NCI-H1694 treated with DMSO at 0.1 percent for 48 hours (cell line): ENCODE data around the gene LHX6.

Experiments used
- DNase-seq: peaks from one replicate; lab custom pipeline; 2025; lab: John Stamatoyannopoulos, UW

The LHX6 gene

DNA sequence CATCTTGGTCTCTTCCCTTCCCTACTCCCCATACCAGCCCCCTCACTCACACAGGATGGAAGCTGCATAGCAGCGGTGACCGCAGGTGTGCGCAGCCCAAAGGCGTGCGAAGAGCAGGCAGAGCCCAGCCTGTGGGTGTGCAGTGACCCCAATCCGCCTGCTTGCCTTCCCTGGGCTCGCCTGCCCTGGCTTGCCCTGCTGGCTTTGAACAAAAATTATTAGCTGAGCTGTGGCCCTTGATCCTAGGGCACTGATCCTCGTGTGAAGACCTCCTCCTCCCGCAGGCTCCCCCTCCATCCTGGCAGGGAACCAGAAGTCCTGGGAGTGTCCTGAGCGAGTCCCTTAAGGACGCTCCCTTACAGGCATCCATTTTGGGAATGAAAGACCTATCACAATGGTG, 37.2 kb downstream of the LHX6 start:
- no peak for DNase-seq

DNA sequence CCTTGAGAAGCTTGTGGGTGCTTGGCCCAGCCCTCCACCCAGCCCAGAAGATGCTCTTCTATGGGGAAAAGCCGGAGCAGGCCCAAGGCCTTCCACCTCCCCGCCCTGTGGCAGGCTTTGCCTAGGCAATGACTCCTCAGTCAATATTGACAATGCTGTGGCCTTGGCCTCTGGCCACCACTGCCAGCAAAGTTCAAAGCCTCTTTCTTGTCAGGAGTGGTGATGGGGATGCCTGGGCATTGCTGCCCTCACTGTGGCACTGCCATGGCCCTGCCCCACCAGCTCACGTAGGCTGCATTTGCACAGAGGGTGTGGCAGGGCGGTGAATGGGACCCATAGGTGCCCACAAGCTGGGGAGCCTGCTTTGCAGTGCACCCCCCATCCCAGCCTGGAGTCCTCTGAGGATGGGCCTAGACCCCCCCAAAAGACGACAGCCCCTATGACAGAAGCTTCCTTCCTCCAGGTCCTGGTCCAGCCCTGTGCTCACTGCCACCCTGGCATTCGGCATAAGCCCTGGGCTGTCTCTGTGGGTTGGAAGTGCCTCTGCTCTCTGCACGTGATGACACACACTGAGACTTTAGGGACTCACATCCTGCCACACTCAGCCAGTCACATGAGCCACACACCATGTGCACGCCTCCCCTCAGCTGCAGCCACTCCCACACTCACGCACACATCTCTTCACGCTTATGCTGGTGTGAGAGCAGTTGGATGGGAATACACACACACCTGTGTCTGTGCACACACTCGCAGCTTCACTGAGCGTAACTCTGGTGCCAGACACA, 38.0 kb downstream of the LHX6 start:
- no peak for DNase-seq

DNA sequence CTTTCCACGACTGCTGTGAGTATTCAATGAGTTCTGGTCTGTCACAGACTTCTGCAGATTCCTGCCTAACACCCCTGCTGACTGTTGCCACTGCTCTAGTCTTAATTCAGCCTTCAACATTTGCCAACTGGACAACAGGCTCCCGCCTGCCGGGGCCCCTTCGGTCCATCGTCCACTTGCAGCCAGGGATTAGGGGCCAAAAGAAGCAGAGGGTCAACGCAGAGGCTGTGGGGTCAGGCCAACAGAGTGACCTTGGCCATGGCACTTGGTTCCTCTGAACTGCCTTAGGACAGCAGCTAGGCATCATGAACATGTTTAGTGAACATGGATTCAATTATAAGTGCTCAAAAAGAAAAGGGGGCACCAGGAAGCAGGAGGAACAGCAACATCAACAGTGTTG, 40.4 kb downstream of the LHX6 start:
- no peak for DNase-seq

DNA sequence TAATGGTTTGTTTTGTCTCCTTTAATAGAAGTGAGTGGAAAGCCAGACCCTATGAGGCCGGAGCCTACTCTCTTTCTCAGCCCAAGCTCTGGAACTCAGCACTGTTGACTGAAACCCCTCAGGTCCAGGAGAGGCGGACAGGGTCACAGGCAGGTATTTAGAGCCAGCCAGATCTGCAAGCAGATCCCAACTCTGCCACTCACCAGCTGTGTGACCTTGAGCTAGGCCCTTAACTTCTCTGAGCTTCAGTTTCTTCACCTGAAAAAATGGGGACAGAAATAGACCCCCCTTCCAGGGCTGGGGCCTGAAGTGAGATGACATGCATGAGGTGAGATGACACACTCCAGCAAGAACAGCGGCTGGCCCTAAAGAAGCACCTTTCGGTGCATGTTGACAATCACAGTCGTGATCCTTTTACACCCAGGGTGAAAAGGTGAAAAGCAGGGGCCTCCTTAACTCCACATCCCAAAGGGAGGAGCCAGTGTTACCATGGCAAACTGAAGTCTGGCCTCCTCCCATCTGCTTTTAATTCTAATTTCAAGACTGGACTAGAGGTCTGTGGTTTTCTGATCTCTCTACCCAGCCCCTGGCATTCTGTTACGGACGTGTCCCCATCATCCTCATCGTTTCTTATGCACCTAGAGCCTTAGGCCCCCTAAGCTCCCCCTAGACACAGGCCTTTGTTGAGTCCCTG, 41.8 kb downstream of the LHX6 start:
- DNase-seq = no peak

DNA sequence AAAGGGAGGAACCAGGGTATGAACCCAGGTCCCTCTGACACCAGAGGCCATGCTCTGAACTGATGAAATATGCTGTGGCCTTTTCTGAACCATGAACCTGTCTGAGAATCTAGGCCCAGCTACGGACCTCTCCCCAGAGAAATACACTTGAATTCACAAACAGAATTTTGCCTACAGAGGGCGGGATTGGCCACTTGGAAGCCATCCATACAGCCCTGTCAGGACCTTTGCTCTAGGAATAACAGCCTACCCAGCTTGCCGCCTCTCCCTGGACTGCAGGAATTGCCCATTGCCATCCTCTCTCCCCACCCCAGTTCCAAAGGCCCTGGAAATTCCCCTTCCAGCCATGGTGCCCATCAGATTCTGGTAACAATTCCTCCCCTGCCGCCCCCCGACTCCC, 42.5 kb downstream of the LHX6 start:
- DNase-seq = no peak

DNA sequence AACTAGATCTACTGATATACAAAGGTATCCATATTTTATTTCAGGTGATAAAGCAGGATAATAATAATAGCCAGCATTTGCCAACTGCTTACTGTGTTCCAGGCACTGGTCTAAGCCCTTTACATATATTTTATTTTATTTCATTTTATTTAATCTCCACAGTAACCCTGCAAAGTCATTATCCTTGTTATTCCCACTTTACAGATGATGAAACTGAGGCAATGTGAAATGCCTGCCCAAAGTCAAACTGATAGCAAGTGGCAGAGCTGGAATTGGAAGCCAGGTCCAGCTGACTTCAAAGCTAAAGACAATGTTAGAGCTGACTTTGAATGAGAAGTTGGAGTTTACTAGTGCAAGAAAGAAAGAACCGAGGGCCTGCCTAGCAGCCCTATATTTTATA, 44.2 kb downstream of the LHX6 start:
- DNase-seq = no peak

DNA sequence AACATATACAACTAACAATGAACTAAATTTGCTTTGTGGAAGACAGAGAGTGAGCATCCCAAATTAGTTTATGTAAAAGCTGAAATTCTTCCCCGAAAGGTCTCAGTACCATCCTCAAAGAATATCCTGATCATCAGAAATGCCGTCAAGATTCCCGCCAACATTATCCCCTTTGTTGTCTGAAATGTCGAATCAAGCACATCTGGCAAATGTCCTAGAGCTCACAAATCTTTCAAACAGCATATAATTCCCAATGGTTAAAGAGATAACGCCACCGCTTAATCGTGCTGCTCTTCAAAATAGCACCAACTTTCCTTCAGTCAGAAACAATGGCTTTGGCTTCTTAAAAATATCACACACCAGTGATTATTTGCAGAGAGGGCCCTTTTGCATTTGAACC, 45.3 kb downstream of the LHX6 start:
- no peak for DNase-seq

DNA sequence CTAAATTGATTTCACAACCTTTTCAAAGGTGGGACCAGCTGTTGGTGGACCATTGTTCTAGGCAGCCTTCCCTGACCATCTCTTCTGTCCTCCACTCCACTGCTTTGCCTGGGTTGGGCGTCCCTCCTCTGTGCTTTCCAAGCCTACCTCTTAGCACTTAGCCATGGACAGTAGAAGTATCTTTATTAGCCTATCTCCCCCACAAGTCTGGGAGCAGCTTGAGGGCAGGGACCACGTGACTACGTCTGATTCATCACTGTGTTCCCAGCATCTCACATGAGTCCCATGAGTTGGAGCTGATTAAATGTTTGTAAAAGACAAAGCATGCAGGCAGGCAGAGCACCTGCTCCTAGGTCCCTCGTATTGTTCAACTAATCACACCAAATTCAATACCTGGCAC, 48.1 kb downstream of the LHX6 start:
- no peak for DNase-seq

DNA sequence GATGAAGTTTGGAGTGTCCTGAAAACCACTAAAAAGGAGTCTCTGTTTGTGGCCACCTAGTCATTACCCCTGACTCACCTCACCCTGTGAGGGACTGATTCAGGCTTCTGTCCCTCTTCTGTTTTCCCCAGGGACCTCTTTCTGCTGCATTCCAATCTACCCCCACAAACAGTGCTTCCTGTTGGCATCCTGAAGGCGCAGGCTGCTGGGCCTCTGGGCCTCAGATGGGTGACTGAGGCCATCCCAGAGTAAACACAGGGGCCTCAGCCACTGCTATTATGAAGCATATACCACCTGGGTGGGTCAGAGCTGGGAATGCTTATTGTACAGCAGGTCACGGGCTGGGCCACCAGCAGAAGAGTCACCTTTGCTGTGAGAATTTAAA, 49.1 kb downstream of the LHX6 start:
- DNase-seq = no peak

DNA sequence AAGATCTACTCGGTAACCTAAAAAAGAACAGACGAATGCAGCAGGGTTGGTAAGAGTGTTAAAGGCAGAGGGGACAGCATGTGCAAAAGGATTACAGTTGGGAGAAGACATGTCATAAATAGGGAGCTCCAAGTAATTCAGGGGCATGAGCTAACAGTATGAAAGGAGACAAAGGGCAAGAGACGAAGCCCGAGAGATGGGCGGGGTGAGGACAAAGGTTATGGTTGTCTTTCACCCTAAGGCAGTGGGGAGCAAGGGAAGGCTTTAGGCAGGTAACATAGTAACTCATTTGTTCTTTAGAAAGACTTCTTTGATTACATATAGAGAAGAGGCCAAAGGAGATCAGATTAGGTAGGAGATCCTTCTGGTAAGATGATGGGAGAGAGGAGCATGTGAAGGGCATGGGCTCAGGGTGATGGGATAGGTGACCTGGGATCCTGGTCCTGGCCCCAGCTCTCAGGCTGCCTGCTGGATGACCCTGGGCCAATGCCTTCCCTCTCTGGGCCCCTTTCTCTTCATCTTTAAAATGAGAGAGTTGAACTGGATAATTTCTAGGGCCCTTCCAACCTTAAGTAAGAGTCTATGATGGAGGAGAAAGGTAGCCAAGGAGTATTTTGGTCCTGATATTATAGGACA, 49.6 kb downstream of the LHX6 start:
- DNase-seq = no peak

DNA sequence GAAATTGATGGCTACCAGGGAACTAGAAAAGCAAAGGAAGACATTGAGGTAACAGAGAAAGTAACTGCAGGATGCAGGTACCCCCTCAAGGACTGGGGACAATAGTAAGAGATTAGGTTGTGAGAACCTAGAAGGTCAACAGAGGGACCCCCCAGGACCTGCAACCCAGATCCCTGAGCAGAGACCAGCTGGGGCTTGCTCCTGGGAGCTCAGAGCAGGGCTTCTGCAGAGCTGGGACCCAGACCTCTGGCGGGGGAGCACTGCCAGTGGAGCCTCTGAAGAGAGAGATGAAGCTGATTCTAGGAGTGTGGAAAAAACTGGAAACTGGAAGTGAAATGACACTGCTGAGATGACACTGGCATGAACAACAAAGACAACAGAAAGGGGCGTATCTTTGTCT, 51.8 kb downstream of the LHX6 start:
- no peak for DNase-seq

DNA sequence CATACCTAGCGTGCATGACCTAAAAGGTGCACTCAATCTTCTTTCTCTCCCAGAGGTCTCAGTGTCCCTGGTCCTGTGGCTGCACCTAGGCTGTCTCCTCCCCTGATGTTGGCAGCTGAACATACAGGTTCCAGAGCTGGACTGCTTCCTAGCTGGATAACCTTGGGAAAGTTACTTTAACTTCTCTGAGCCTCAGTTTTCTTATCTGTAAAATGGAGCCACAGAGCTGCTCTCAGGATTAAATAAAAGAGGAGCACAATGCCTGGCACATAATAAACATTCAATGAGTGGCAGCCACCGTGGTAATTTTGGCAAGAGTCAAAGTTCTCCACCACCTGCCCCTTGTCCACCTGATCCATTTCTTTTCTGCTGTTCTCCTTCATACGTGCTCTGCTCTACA, 55.1 kb downstream of the LHX6 start:
- DNase-seq = no peak

DNA sequence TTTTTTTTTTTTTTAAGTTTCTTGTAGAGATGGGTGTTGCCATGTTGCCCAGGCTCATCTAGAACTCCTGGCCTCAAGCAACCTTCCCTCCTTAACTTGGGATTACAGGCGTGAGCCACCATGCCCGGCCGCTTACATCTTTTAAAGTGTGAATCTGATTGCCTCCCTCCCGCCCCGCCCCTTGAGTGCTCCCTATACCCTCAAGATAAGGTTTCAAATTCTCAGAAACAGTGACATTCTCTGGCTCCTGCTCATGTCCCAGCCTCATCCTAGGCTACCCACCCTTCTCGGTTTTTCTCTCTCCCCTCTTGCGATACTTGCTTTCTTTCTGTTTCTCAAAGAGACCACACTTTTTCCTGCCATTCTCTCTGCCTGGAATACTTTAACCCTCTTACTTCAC, 56.6 kb downstream of the LHX6 start:
- no peak for DNase-seq

DNA sequence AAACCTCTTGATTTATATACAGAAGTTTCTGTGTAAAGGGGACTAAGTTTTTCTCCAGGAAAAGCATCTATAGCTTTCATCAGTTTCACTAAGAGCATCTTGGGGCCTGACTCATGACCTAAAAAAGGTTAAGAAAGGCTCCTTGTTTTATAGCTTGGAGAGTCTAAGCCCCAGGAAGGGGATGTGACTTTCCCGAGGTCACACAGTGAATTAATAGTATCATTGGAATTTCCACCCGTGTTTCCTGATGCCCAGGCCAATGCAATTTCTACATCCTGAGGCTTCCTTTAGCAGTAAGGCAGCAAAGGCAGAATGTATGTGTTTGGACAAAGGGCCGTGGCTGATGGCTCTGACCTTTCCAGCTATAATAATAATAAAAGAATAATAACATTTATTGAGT, 60.4 kb downstream of the LHX6 start:
- DNase-seq = no peak

DNA sequence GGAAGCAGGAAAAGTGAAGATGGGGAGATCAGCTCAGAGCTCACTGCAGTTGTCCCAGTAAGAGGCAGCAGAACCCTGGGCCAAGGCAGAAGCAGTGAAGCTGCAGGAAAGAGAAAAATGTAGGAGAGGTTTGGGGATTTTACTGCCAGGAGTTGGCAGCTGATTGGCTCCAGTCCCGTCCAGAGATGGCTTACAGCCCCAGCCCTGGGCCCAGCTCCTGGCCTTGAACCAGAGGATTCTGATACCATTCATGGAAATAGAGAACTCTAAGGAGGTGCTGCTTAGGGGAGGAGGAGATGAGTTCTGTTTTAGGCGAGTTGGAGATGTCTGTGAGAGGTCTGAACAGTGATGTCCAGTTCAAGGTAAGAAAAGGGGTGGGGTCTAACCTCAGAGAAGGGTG, 64.5 kb downstream of the LHX6 start:
- no peak for DNase-seq

DNA sequence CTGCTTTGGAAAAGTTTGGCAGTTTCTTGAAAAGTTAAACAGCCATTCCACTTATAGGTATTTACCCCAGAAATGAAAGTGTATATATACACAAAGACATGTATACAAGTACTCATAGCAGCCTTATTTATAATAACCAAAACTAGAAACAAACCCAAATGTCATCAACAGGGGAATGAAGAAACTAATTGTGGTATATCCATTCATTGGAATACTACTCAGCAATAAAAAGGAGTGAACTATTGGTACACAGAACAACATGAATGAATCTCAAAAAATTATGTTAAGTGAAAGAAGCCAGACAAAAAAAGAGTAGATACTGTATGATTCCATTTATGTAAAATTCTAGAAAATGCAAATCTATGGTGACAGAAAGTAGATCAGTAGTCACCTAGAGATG, 66.3 kb downstream of the LHX6 start:
- no peak for DNase-seq

DNA sequence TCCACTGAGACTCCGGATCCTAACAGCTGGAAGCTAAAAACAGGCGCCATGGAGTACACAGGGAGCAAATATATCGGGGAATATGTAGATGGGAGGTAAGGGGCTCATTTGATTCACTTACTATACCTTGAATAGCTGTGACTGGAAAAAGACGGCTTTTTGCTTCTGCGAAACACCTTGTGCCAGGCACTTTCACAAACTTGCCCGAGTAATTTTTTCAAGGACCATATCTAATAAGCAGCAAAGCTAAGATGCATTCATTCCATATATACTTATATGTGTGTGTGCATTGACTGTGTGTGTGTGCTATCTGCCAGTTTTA, 68.9 kb downstream of the LHX6 start:
- no peak for DNase-seq

DNA sequence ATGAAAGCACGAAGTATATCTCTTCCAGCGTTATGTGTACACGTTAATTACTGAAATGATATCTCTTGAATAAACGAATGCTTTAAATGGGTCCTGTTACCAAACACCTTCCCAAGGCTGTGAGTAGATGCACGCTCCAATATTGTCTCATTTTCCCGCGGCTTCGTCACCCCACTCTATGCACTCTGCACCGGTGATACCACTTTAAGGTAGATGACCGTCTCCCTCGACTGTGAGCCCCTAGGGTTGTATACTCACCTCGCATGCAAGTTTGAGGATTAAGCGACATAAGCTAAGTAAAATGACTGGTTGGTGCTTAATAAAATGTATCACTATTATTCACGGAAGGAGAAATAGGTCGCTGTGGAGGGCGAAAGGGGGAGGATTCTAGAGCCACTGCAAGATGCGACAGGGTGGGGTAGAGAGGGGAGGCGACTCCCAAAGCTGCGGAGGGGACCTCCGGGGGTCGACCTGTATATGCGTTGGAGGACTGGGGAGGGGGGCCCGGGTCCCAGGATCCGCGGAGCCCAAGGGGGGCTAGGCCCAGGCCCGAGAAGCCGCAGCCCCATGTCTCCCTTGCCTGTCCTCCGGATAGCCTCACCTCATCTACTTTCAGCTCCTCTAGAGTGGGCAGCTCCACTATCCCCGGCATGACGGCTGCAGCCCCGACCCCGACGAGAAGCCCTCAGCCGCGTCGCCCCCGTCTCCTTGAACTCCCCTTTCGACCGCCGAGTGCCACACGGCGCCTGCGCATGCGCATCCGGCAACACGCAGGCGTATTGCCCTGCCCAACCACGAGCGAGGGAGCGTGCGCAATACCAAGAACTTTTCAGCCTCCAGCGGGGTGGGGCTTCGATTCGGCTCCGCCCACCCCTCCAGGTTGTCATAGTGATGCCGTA, 69.5 kb downstream of the LHX6 start, which contains the start of the genes MORN5 and NDUFA8:
MORN5 (plus strand) TSS at position 883 of the 899 bp plus-strand sequence. CDS start 65 bp downstream, outside the sequence.
NDUFA8 (minus strand) TSS at position 754 of the 899 bp plus-strand sequence; CDS start at position 652, 102 bp downstream.
- peak; percentile 87 for DNase-seq

DNA sequence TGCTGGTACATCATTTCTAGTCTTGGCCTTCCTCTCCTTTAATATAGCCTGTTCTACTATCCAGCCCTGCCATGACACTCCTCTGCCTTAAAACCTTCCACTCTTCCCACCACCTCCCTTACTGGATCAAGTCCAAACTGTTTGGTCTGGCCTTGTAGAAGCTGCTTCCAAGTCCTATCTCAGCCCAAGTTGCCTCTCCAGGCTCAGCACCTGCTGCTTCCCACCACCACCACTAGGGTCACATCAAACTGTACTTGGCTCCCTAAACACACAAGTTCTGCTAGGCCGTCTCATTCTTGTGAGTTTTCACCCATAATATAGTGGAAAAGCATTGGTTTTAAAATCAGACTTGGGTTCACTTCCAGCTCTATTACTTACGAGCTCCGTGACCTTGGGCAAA, 70.6 kb downstream of the LHX6 start:
- DNase-seq = no peak

DNA sequence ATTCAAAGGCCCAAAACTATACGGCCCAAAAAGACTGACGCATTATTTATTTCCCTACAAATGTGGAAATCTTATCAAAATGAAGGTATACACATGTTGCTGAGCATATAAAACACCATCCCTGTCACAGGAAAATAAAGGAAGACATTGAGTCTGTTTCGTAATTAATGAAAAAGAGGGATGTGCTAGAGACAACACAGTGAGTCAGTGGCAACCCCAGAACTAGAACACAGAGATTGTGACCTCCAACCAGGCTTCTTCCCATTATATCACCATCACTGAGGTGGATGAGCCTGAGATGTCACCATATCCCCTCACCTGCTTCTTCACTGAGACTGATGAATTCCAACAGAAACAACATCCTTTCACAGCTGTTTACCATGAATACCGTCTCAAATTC, 73.0 kb downstream of the LHX6 start:
- no peak for DNase-seq
